Activated CD8-positive, alpha-beta memory T cell treated with anti-CD3 and anti-CD28 coated beads for 36 hours (primary cell): ENCODE data around the gene TARP.
"Not testable (repeated sequence)": the region's sequence is repeated elsewhere in the genome, so short reads cannot be mapped to it uniquely, and the experiment has no call there.

Experiments used
- CTCF ChIA-PET: fragments of 350-600 bp; sonication (Branson Sonifier 250); formaldehyde crosslinking; loops from one replicate; lab custom pipeline; 2021; ENCODE audit warnings: antibody characterized with exemption; lab: Charles Lee
- POLR2A ChIA-PET: fragments of 350-600 bp; sonication (Branson Sonifier 250); formaldehyde crosslinking; loops from one replicate; lab custom pipeline; 2021; ENCODE audit warnings: antibody characterized with exemption; lab: Charles Lee

The TARP gene

GRCh38 chr7:38270405-38270804, 3.0 kb downstream of the TARP start:
- POLR2A ChIA-PET, CTCF ChIA-PET: not testable (repeated sequence)

GRCh38 chr7:38269704-38270346, 3.6 kb downstream of the TARP start:
- CTCF ChIA-PET = not testable (repeated sequence)
- POLR2A ChIA-PET = interaction anchor here (0.7 kb wide), 1 partner anchor 75 kb away, joined by 3 read pairs; no protein-coding TSS in a partner anchor

- POLR2A ChIA-PET, CTCF ChIA-PET: not testable (repeated sequence)
Observed at GRCh38 chr7:38265958-38266357, 7.5 kb downstream of the TARP start.

- CTCF ChIA-PET, POLR2A ChIA-PET: not testable (repeated sequence)
Observed at GRCh38 chr7:38264602-38265001, 8.8 kb downstream of the TARP start.

- POLR2A ChIA-PET, CTCF ChIA-PET: not testable (repeated sequence)
Observed at GRCh38 chr7:38263274-38263673, 10.2 kb downstream of the TARP start.

- CTCF ChIA-PET = no interaction called here
- POLR2A ChIA-PET = interaction anchor here (0.6 kb wide), 1 partner anchor 360 kb away, joined by 3 read pairs; no protein-coding TSS in a partner anchor
Observed at GRCh38 chr7:38262545-38262944, 10.9 kb downstream of the TARP start.

- POLR2A ChIA-PET = interaction anchor here (0.6 kb wide), 1 partner anchor 361 kb away, joined by 3 read pairs; no protein-coding TSS in a partner anchor
- CTCF ChIA-PET = not testable (repeated sequence)
Observed at GRCh38 chr7:38262026-38262425, 11.4 kb downstream of the TARP start.

GRCh38 chr7:38261601-38262000, 11.8 kb downstream of the TARP start:
- CTCF ChIA-PET = interaction anchor here (0.6 kb wide), 1 partner anchor 46 kb away, joined by 3 read pairs; no protein-coding TSS in a partner anchor
- POLR2A ChIA-PET = not testable (repeated sequence)

GRCh38 chr7:38259157-38259556, 14.3 kb downstream of the TARP start:
- CTCF ChIA-PET, POLR2A ChIA-PET: not testable (repeated sequence)

- ChIA-PET POLR2A (no interaction called here), CTCF (no interaction called here)
Observed at GRCh38 chr7:38257350-38257677, 16.1 kb downstream of the TARP start.

- CTCF ChIA-PET, POLR2A ChIA-PET: not testable (repeated sequence)
Observed at GRCh38 chr7:38249849-38250248, 23.6 kb downstream of the TARP start.

GRCh38 chr7:38248069-38248567, 25.3 kb downstream of the TARP start:
- POLR2A ChIA-PET = no interaction called here

GRCh38 chr7:38245409-38245977, 27.9 kb downstream of the TARP start:
- POLR2A ChIA-PET = no interaction called here
- CTCF ChIA-PET = interaction anchor here (0.9 kb wide), 1 partner anchor 125 kb away, joined by 4 read pairs; no protein-coding TSS in a partner anchor

More at GRCh38 chr7:38248069-38248567, 25.3 kb downstream of the TARP start:
- CTCF ChIA-PET = interaction anchor here (1.4 kb wide), 1 partner anchor 87 kb away, joined by 3 read pairs; no protein-coding TSS in a partner anchor

- CTCF ChIA-PET = no interaction called here
- POLR2A ChIA-PET = no interaction called here
Observed at GRCh38 chr7:38244516-38244915, 28.9 kb downstream of the TARP start.

- POLR2A ChIA-PET, CTCF ChIA-PET: not testable (repeated sequence)
Observed at GRCh38 chr7:38243345-38243744, 30.1 kb downstream of the TARP start.

- CTCF ChIA-PET = no interaction called here
- POLR2A ChIA-PET = no interaction called here
Observed at GRCh38 chr7:38242814-38243213, 30.6 kb downstream of the TARP start.

- ChIA-PET POLR2A (no interaction called here), CTCF (no interaction called here)
Observed at GRCh38 chr7:38241071-38241470, 32.4 kb downstream of the TARP start.

- CTCF ChIA-PET, POLR2A ChIA-PET: not testable (repeated sequence)
Observed at GRCh38 chr7:38239129-38239528, 34.3 kb downstream of the TARP start.

GRCh38 chr7:38235606-38236005, 37.8 kb downstream of the TARP start:
- CTCF ChIA-PET = interaction anchor here (0.9 kb wide), 1 partner anchor 99 kb away, joined by 5 read pairs; no protein-coding TSS in a partner anchor

GRCh38 chr7:38234759-38235158, 38.7 kb downstream of the TARP start:
- POLR2A ChIA-PET = not testable (repeated sequence)
- CTCF ChIA-PET = interaction anchor here (1.0 to 3.4 kb wide), 2 partner anchors 101 to 134 kb away, joined by 5 to 16 read pairs; no protein-coding TSS in a partner anchor

More at GRCh38 chr7:38235606-38236005, 37.8 kb downstream of the TARP start:
- POLR2A ChIA-PET = no interaction called here
